Fibroblast of pulmonary artery (primary cell): Measurements from ENCODE around the gene BCCIP.
A peak's percentile ranks its signal among the peaks of the same experiment; 100 is the strongest.

Source experiments
- DNase-seq: peaks from one replicate; pipeline ENCODE4 v3.0.0-alpha.2; 2010; ENCODE audit warnings: low read depth
- H3K4me3 ChIP-seq: replicated peaks from 2 replicates; pipeline ENCODE4 v1.5.1; 2011; ENCODE audit warnings: low read depth, mild to moderate bottlenecking, control low read depth, low read length, moderate library complexity
- TF ChIP-seq, protein P1 (sequence below): IDR thresholded peaks from 2 replicates; pipeline ENCODE4 v1.5.1; 2011; ENCODE audit warnings: mild to moderate bottlenecking, control low read depth, low read length, inconsistent platforms; ENCODE audit errors: missing control alignments

Gene BCCIP

DNA sequence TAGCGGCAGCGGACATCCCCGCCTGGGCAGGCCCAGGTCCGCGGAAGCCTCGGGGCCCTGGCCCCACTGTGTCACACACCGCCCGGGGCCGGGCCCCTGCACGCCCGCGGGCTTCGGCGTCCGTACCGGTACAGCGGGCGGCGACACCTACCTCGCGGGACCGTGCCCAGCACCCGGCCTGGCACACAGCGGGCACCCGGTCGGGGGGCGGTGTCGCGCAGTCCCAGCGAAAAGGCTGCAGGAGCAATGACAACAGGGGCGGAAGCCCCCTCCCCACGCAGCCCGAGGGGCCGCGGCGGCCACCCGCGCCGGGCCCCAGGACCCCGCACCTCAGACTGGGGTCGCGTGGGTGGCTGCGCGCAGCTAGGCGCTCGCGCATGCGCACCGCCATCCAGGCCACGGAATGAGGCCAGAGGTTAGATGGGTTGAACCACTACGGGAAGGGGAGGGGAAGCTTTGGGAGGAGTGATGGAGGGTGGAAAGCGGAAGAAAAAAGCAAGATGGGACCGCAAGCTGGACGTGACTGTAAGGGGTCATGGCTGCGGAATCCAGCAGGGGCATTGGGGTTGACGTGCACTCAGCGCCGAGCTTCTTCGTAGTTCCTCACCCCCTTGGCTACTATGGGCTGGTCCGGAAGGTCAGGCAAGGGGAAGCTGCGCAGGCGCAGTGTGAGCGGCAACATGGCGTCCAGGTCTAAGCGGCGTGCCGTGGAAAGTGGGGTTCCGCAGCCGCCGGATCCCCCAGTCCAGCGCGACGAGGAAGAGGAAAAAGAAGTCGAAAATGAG lies at the start of gene BCCIP, which contains the start of gene UROS:
TSS of gene BCCIP (plus strand) at position 669 of the 785 bp plus-strand sequence. CDS start at position 681, 12 bp downstream.
TSS of gene UROS (minus strand) at position 381 of the 785 bp plus-strand sequence. CDS start 6,759 bp downstream, outside the sequence.
- TF ChIP-seq, protein P1, sequence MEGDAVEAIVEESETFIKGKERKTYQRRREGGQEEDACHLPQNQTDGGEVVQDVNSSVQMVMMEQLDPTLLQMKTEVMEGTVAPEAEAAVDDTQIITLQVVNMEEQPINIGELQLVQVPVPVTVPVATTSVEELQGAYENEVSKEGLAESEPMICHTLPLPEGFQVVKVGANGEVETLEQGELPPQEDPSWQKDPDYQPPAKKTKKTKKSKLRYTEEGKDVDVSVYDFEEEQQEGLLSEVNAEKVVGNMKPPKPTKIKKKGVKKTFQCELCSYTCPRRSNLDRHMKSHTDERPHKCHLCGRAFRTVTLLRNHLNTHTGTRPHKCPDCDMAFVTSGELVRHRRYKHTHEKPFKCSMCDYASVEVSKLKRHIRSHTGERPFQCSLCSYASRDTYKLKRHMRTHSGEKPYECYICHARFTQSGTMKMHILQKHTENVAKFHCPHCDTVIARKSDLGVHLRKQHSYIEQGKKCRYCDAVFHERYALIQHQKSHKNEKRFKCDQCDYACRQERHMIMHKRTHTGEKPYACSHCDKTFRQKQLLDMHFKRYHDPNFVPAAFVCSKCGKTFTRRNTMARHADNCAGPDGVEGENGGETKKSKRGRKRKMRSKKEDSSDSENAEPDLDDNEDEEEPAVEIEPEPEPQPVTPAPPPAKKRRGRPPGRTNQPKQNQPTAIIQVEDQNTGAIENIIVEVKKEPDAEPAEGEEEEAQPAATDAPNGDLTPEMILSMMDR, result no peak
- peak within 1 kb of the TSS; percentile 88 for H3K4me3 ChIP-seq
- peak; percentile 92 for DNase-seq

DNA sequence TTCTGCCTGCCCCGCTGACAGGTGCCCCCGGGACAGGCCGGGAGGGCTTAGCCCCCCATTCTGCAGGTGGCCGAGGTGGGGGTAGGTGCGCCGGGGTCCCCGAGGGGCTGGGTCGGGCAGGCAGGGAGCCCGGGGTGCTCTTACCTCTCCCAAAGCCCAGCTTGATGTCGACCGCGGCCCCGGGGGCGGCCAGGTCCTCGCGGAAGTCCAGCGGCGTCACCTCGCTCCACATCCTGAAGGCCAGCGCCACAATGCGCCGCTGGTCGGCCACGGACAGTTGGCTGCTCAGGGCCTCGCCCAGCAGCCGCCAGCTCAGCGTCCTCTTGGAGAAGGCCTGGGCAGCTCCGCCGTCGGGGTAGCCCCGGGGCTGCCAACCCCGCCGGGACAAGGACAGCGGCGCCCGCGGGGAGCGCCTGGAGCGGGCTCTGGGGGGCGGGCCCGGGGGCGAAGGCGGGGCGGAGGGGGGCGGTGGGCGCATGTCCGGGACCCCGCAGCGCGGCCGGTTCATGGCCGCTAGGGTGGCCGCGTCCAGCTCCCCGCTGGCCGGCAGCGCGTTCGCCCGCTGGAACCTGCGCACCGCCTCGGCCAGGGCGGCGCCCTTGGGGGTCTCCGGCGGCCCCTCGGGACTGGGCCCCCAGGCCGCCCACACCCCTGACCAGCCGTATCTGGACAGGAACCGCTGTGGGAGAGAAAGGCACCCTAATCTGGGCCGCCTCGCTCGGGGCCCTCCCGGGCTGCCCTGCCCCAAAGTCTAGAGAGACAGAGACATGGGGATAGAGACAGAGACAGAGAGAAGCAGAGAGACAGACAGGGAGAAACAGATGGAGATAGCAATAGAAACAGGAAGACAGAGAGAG lies 49.4 kb upstream of the BCCIP start:
- TF ChIP-seq, protein P1, result no peak
- DNase-seq, result no peak
- H3K4me3 ChIP-seq, result no peak overlapping the region

DNA sequence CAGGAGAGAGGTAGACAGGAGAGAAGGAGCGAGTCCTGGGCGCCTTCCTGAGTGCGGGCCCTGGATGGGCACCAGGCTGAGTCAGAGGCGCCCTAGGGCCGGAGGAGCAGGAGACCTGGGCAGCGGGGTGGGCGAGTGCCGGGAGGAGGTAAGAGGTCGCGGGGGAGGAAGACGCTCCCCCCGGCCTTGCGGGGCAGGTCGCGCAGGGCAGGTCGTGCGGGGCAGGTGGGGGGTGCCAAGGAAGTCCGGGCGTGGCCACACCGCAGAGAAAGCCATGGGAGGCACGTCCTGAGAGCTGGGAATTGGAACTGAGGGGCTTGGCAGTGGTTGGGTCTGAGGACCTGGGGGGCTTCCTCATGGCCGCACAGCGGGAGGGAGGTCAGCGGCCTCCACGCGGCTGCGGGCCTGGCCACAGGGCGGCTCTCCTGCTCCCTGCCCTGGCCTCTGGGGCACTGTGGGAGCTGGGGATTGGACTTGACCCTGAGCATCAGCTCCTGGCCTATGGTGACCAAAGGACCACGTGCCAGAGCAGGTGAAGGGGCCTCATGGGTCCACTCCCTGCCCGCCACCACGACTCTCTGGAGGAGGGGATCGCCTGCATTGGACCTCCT lies 48.7 kb upstream of the BCCIP start:
- no peak for DNase-seq
- TF ChIP-seq, protein P1, result no peak

DNA sequence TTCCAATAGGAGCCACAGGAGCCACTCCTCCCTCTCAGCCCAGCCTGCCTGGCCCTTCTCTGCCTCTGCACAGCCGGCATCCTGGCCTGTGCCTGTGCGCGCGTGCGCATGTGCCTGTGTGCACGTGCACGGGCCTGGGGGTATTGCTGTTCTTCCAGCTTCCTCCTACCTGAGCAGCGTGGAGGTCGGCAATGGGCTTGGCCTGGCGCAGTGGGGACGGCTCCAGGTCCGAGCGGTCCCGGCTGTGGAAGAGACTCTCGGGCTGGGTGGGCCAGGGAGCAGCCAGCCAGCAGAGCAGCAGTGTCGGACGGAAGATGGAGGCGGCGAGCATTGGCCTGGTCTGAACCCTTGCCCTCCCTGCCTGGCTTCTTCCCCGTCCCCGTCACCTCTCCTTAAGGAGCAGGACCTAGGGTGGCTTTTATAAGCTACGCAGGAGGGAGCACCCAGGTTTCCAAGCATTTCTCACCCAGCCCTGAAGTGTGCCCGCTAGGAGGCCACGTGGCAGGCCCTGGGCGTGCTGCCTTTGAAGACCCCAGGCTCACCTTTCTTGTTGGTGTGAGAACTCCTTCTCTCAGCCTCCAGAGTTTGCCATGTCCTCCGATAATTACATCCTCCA lies 47.7 kb upstream of the BCCIP start, which contains the start of gene MMP21:
TSS of gene MMP21 (minus strand) at position 331 of the 616 bp plus-strand sequence. CDS start at position 331, 0 bp downstream.
- DNase-seq, result no peak
- TF ChIP-seq, protein P1, result no peak
- H3K4me3 ChIP-seq, result no peak within 1 kb of the TSS

More for the DNA sequence above, 48.7 kb upstream of the BCCIP start:
- no peak overlapping the region for H3K4me3 ChIP-seq

DNA sequence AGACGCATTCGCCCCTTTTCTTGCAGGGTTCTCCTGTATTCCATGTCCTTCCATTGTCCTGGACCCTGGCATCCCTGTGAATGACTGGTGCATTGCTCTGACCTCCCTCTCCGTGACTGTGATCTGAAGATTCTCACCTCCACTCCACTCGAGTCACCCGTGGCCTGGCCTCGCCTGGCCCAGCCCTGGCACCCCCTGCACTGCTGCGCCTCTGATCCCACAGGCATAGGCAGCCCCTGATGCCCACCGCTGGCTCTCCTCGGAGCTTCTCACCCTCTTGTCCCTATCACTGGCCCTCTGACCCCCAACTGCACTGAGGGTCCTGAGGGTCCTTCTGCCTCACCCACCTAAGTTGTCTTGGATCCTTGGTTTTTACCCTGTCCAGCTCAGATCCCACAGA lies 45.5 kb upstream of the BCCIP start:
- TF ChIP-seq, protein P1, result no peak
- H3K4me3 ChIP-seq, result no peak overlapping the region
- DNase-seq, result no peak

DNA sequence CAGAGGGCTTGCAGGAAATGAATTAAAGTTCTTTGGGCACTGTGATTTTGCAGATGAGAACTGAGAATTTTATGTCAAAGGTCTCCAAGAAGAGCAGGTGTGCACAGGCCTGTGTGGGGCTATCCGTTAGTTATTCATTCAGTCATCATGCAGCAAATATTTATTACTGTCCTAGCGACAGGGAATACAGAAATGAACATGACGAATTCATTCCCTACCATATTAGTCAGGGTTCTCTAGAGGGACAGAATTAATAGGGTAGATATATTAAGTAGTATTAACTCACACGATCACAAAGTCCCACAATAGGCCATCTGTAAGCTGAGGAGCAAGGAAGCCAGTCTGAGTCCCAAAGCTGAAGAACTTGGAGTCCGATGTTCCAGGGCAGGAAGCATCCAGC lies 44.8 kb upstream of the BCCIP start:
- no peak for DNase-seq
- TF ChIP-seq, protein P1, result no peak

More for the DNA sequence above, 44.8 kb upstream of the BCCIP start:
- H3K4me3 ChIP-seq, result no peak overlapping the region
